SH-SY5Y (cell line): ENCODE results near the gene KCNQ1OT1.

ENCODE experiments used
- GATA2 ChIP-seq: IDR thresholded peaks from 2 replicates; pipeline ENCODE4 v1.6.1; 2011; ENCODE audit warnings: mild to moderate bottlenecking, low read depth, low read length
- GATA3 ChIP-seq: IDR thresholded peaks from 2 replicates; pipeline ENCODE4 v1.6.1; 2011; ENCODE audit warnings: low read depth, mild to moderate bottlenecking, low read length, moderate library complexity

DNA sequence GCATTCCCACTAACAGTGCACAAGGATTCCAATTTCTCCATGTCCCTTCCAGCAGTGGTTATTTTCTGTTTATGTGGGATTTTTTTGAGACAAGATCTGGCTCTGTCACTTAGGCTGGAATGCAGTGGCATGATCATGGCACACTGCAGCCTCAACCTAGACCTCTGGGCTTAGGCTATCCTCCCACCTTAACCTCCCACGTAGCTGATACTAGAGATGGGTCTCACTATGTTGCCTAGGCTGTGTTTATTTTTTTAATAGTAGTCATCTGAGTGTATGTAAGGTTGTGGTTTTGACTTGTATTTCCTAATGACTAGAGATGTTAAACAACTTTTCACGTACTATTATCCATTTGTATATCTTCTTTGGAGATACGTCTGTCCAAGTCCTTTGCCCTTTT lies 74.6 kb downstream of the KCNQ1OT1 start:
- TF ChIP-seq GATA2, result no peak
- no peak for TF ChIP-seq GATA3
